ENCODE results near the gene GIPC1.
A peak's percentile ranks its signal among the peaks of the same experiment; 100 is the strongest.

Gene GIPC1

GRCh38 chr19:14529254-14530004 is 33.5 kb upstream of the GIPC1 start, which contains the start of gene TECR:
TSS of gene TECR (plus strand) at chr19:14529594. CDS start at chr19:14529697, 103 bp downstream.
- no peaks in the 10 kb centered on the region for H3K4me1 ChIP-seq
- no peak for TF ChIP-seq CTCF (IDR thresholded peaks at IDR 0.05; ENCODE audit: low read depth, low read length)
- H3K36me3 ChIP-seq, result no peaks in the 10 kb centered on the region
- no peaks in the 10 kb centered on the region for H3K27me3 ChIP-seq
- peak within 1 kb of the TSS; percentile 97 for H3K4me3 ChIP-seq (ENCODE audit: low read depth, low read length)
- no peaks in the 10 kb centered on the region for H3K9me3 ChIP-seq
- DNase-seq, result peak; percentile 100

- TF ChIP-seq CTCF (IDR thresholded peaks at IDR 0.05; ENCODE audit: low read depth, low read length), result no peak
- H3K36me3 ChIP-seq, result no peaks in the 10 kb centered on the region
- DNase-seq, result no peak
- no peaks in the 10 kb centered on the region for H3K27me3 ChIP-seq
- no peaks in the 10 kb centered on the region for H3K9me3 ChIP-seq
- peak overlapping the region; percentile 57 for H3K4me3 ChIP-seq (ENCODE audit: low read depth, low read length)
- no peaks in the 10 kb centered on the region for H3K4me1 ChIP-seq
Measured at GRCh38 chr19:14528419-14529253, 32.7 kb upstream of the GIPC1 start.

DNA sequence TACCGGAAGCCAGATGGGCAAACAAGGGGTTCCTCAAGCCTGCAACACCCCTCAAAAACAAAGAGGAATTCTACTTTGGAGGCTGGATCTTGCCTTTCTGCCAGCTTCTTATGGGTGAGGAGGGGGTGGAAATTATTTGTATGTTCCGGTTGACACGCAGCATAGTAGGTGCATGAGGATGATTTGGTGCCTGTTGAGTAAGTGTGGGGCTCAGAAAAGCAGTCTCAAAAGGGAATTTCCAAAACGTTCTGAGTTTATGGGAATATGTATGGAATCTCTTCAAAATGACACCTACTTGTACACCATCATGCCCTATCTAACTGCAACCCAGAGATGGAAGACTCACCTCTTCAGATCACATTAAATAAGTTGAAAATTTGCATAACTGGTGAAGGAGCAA is 30.5 kb upstream of the GIPC1 start:
- no peak overlapping the region for H3K4me3 ChIP-seq (ENCODE audit: low read depth, low read length)
- no peak for DNase-seq
- TF ChIP-seq CTCF (IDR thresholded peaks at IDR 0.05; ENCODE audit: low read depth, low read length), result no peak
- H3K27me3 ChIP-seq, result no peaks in the 10 kb centered on the region
- no peaks in the 10 kb centered on the region for H3K9me3 ChIP-seq
- no peaks in the 10 kb centered on the region for H3K4me1 ChIP-seq
- no peaks in the 10 kb centered on the region for H3K36me3 ChIP-seq

DNA sequence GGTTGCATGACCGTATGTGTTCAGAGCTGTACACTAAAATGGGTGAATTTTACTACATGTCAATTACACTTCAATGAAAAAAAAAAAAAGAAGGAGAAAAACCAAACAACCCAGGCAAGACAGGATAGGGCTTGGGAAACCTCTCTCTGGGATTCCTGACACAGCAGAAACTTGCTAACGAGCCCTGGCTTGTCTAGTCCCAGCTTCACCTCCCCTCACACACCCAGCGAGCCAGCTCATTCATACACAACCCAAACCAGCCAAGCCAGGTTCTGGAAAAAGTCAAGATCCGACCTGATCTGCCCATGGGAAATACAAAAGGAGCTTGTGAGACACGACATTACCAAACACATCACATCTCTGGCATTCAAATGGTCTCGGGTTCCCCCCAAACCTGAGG is 29.8 kb upstream of the GIPC1 start:
- DNase-seq, result no peak
- H3K4me1 ChIP-seq, result no peaks in the 10 kb centered on the region
- TF ChIP-seq CTCF (IDR thresholded peaks at IDR 0.05; ENCODE audit: low read depth, low read length), result no peak

GRCh38 chr19:14520543-14520942 is 24.6 kb upstream of the GIPC1 start:
- no peak for TF ChIP-seq CTCF (IDR thresholded peaks at IDR 0.05; ENCODE audit: low read depth, low read length)
- Histone ChIP-seq H3K9me3 (no peaks in the 10 kb centered on the region), H3K36me3 (peaks cover 10% of the 10 kb centered on the region), H3K4me3 (ENCODE audit: low read depth, low read length) (no peak overlapping the region), H3K4me1 (no peaks in the 10 kb centered on the region), H3K27me3 (no peaks in the 10 kb centered on the region)
- DNase-seq, result no peak

More for the DNA sequence above, 29.8 kb upstream of the GIPC1 start:
- Histone ChIP-seq H3K36me3 (no peaks in the 10 kb centered on the region), H3K27me3 (no peaks in the 10 kb centered on the region), H3K4me3 (ENCODE audit: low read depth, low read length) (no peak overlapping the region), H3K9me3 (no peaks in the 10 kb centered on the region)
